ENCODE measurements around the gene USP19.

The USP19 gene

GRCh38 chr3:49120438-49121131 lies at the start of gene USP19:
Gene USP19, minus strand, starts transcription at chr3:49120823. Its CDS starts 1,678 bp downstream, at chr3:49119145.
- Histone ChIP-seq H3K27me3 (no peaks in the 10 kb centered on the region), H3K36me3 (peaks cover 35% of the 10 kb centered on the region), H3K4me3 (ENCODE audit: low read depth in 1 of 2, low read length in 1 of 2) (peak within 1 kb of the TSS; percentile 90 to 99), H3K27ac (peak within 1 kb of the TSS; percentile 96), H3K4me1 (ENCODE audit: control insufficient read depth in 1 of 2, insufficient read depth in 1 of 2, low read depth in 1 of 2, low read length in 1 of 2) (peaks cover 13 to 25% of the 10 kb centered on the region in 2 experiments), H3K9me3 (no peaks in the 10 kb centered on the region)
- TF ChIP-seq CTCF (IDR thresholded peaks at IDR 0.05): peak; percentile 47

- H3K27me3 ChIP-seq: peaks cover 6% of the 10 kb centered on the region
- peaks cover 18% of the 10 kb centered on the region for H3K36me3 ChIP-seq
- H3K4me3 ChIP-seq (ENCODE audit: low read depth in 1 of 2, low read length in 1 of 2): peak overlapping the region; percentile 73 to 82
- peak overlapping the region; percentile 87 for H3K27ac ChIP-seq
- H3K9me3 ChIP-seq: no peaks in the 10 kb centered on the region
- H3K4me1 ChIP-seq (ENCODE audit: control insufficient read depth in 1 of 2, insufficient read depth in 1 of 2, low read depth in 1 of 2, low read length in 1 of 2): peaks cover 29 to 34% of the 10 kb centered on the region in 2 experiments
- no peak for TF ChIP-seq CTCF (IDR thresholded peaks at IDR 0.05)
These were observed 46.3 kb upstream of the USP19 start for GRCh38 chr3:49166752-49167556.

- H3K4me1 ChIP-seq (ENCODE audit: control insufficient read depth in 1 of 2, insufficient read depth in 1 of 2, low read depth in 1 of 2, low read length in 1 of 2): peaks cover 28 to 31% of the 10 kb centered on the region in 2 experiments
- peak within 1 kb of the TSS; percentile 73 to 82 for H3K4me3 ChIP-seq (ENCODE audit: low read depth in 1 of 2, low read length in 1 of 2)
- peak within 1 kb of the TSS; percentile 87 for H3K27ac ChIP-seq
- no peaks in the 10 kb centered on the region for H3K9me3 ChIP-seq
- peaks cover 25% of the 10 kb centered on the region for H3K36me3 ChIP-seq
- peak; percentile 14 for TF ChIP-seq CTCF (IDR thresholded peaks at IDR 0.05)
- peaks cover 6% of the 10 kb centered on the region for H3K27me3 ChIP-seq
These were observed 45.4 kb upstream of the USP19 start, which contains the start of gene CCDC71 for GRCh38 chr3:49165771-49166751. Gene CCDC71, minus strand, starts transcription at chr3:49166331. Its CDS starts 2,123 bp downstream, at chr3:49164208.

GRCh38 chr3:49164983-49165720 lies 44.5 kb upstream of the USP19 start:
- peaks cover 6% of the 10 kb centered on the region for H3K27me3 ChIP-seq
- no peaks in the 10 kb centered on the region for H3K9me3 ChIP-seq
- H3K36me3 ChIP-seq: peaks cover 26% of the 10 kb centered on the region
- H3K27ac ChIP-seq: peak overlapping the region; percentile 87
- no peak for TF ChIP-seq CTCF (IDR thresholded peaks at IDR 0.05)
- H3K4me3 ChIP-seq (ENCODE audit: low read depth in 1 of 2, low read length in 1 of 2): peak overlapping the region; percentile 73 to 82
- peaks cover 23 to 31% of the 10 kb centered on the region in 2 experiments for H3K4me1 ChIP-seq (ENCODE audit: control insufficient read depth in 1 of 2, insufficient read depth in 1 of 2, low read depth in 1 of 2, low read length in 1 of 2)
